Measurements from ENCODE around the gene FKRP.

The FKRP gene

GRCh38 chr19:46730595-46730994, 15.3 kb upstream of the FKRP start:
- Histone ChIP-seq H3K9me3 (ENCODE audit: control insufficient read depth, low read length) (no peaks in the 10 kb centered on the region), H3K9ac (no peak overlapping the region), H3K4me3 (ENCODE audit: low read depth, low read length) (no peak overlapping the region), H3K4me1 (no peaks in the 10 kb centered on the region), H3K27ac (no peak overlapping the region), H3K36me3 (ENCODE audit: control insufficient read depth, insufficient read depth, low read length) (no peaks in the 10 kb centered on the region), H3K27me3 (ENCODE audit: control insufficient read depth, insufficient read depth, low read length) (no peaks in the 10 kb centered on the region), H3K79me2 (peaks cover 2% of the 10 kb centered on the region), H3K4me2 (ENCODE audit: low read length) (no peak overlapping the region), H2AFZ (no peak overlapping the region)
- no peak for TF ChIP-seq CTCF (IDR thresholded peaks at IDR 0.05)

- peaks cover 4% of the 10 kb centered on the region for H3K79me2 ChIP-seq
- no peak overlapping the region for H2AFZ ChIP-seq
- no peaks in the 10 kb centered on the region for H3K4me1 ChIP-seq
- no peak overlapping the region for H3K27ac ChIP-seq
- no peaks in the 10 kb centered on the region for H3K27me3 ChIP-seq (ENCODE audit: control insufficient read depth, insufficient read depth, low read length)
- TF ChIP-seq CTCF (IDR thresholded peaks at IDR 0.05), result no peak
- H3K4me3 ChIP-seq (ENCODE audit: low read depth, low read length), result no peak overlapping the region
- no peaks in the 10 kb centered on the region for H3K36me3 ChIP-seq (ENCODE audit: control insufficient read depth, insufficient read depth, low read length)
- no peaks in the 10 kb centered on the region for H3K9me3 ChIP-seq (ENCODE audit: control insufficient read depth, low read length)
- no peak overlapping the region for H3K9ac ChIP-seq
- no peak overlapping the region for H3K4me2 ChIP-seq (ENCODE audit: low read length)
Measured at GRCh38 chr19:46731007-46731501, 14.8 kb upstream of the FKRP start.

GRCh38 chr19:46731584-46731983, 14.3 kb upstream of the FKRP start:
- Histone ChIP-seq H2AFZ (no peak overlapping the region), H3K9me3 (ENCODE audit: control insufficient read depth, low read length) (no peaks in the 10 kb centered on the region), H3K27me3 (ENCODE audit: control insufficient read depth, insufficient read depth, low read length) (no peaks in the 10 kb centered on the region), H3K79me2 (peaks cover 4% of the 10 kb centered on the region), H3K9ac (no peak overlapping the region), H3K27ac (no peak overlapping the region), H3K36me3 (ENCODE audit: control insufficient read depth, insufficient read depth, low read length) (no peaks in the 10 kb centered on the region), H3K4me3 (ENCODE audit: low read depth, low read length) (no peak overlapping the region), H3K4me2 (ENCODE audit: low read length) (no peak overlapping the region), H3K4me1 (no peaks in the 10 kb centered on the region)
- TF ChIP-seq CTCF (IDR thresholded peaks at IDR 0.05), result no peak

- H3K27ac ChIP-seq, result no peak overlapping the region
- no peak overlapping the region for H3K9ac ChIP-seq
- no peak overlapping the region for H3K4me3 ChIP-seq (ENCODE audit: low read depth, low read length)
- no peaks in the 10 kb centered on the region for H3K36me3 ChIP-seq (ENCODE audit: control insufficient read depth, insufficient read depth, low read length)
- no peaks in the 10 kb centered on the region for H3K4me1 ChIP-seq
- peaks cover 4% of the 10 kb centered on the region for H3K79me2 ChIP-seq
- H3K4me2 ChIP-seq (ENCODE audit: low read length), result no peak overlapping the region
- TF ChIP-seq CTCF (IDR thresholded peaks at IDR 0.05), result no peak
- H3K9me3 ChIP-seq (ENCODE audit: control insufficient read depth, low read length), result no peaks in the 10 kb centered on the region
- H2AFZ ChIP-seq, result no peak overlapping the region
- no peaks in the 10 kb centered on the region for H3K27me3 ChIP-seq (ENCODE audit: control insufficient read depth, insufficient read depth, low read length)
Measured at GRCh38 chr19:46732172-46732938, 13.5 kb upstream of the FKRP start.
